Sigmoid colon (tissue), 4 donors: ENCODE data around the gene DENND2A.

ENCODE experiments used
- CTCF ChIP-seq, 4 experiments: fragments of 450-650 bp in 3 of 4; fragments of 200-600 bp in 1 of 4; IDR thresholded peaks; one replicate each; pipeline ENCODE4 v1.5.1; 2016 to 2019; ENCODE audit warnings: antibody characterized with exemption in 4 of 4, mild to moderate bottlenecking in 3 of 4, moderate library complexity in 2 of 4
- EP300 ChIP-seq, 4 donors: sonication (generic); formaldehyde crosslinking; IDR thresholded peaks; one replicate each; pipeline ENCODE4 v1.6.1; 2017; ENCODE audit warnings: antibody characterized with exemption in 4 of 4
- POLR2A ChIP-seq, 2 donors: fragments of 450-650 bp; IDR thresholded peaks; one replicate each; pipeline ENCODE4 v1.6.1; 2016; ENCODE audit warnings: antibody characterized with exemption in 2 of 2, mild to moderate bottlenecking in 2 of 2, moderate library complexity in 2 of 2

DNA sequence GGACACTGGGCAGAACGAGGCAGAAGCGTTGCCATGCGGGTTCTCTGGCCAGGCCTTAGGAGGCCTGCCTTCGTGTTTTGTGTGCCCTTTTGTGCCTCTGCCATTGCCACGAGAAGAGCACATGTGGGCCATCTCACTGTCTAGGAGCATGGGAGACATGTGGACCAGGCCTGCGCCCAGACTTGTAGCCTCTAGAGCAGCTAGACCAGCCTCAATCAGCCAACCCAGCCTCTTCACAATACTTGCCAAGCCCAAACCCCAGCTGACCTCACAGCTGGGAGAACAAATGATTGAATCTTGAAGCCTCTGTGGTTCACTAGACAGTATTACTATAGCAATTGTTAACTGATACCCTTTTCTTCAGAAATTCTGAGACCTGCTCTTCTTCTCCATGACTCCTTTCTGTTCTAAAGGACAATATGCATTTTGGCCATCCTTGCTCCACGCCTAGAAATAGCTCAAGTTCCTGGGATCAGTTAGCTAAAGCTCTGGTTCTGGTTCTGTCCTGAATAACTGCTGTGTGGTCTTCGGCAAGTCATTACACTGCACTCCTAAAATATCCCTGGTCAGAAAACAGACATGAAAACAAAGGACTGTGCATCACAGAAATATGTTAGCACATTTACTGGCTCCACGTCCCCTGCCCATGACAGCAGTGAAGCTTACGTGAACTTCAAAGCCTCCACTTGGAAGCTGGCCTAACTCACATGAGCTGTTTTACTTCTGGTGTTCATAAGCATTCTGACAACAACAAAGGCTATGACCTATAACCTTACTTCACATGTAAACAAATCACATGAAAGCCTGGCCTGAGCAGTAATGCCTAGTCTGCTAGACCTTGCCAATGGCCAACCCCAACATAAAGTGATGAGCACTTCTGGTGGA, 89.0 kb downstream of the DENND2A start:
- TF ChIP-seq EP300 (IDR thresholded peaks at IDR 0.05) (no peak), POLR2A (IDR thresholded peaks at IDR 0.05) (no peak), CTCF (IDR thresholded peaks at IDR 0.05) (no peak)
